ENCODE results near the gene RPTOR.

The RPTOR gene

GRCh38 chr17:80987941-80988461 is 443.4 kb downstream of the RPTOR start:
- Histone ChIP-seq H3K36me3 (ENCODE audit: control insufficient read depth, insufficient read depth, low read length) (no peaks in the 10 kb centered on the region), H3K9me3 (ENCODE audit: control insufficient read depth, insufficient read depth, low read length) (no peaks in the 10 kb centered on the region), H3K4me3 (ENCODE audit: low read depth, low read length) (no peak overlapping the region), H3K27me3 (ENCODE audit: control insufficient read depth, insufficient read depth, low read length) (peaks cover 5% of the 10 kb centered on the region), H3K4me1 (ENCODE audit: control insufficient read depth, insufficient read depth, low read length) (peaks cover 2% of the 10 kb centered on the region), H3K9ac (ENCODE audit: low read depth, low read length) (no peak overlapping the region)

DNA sequence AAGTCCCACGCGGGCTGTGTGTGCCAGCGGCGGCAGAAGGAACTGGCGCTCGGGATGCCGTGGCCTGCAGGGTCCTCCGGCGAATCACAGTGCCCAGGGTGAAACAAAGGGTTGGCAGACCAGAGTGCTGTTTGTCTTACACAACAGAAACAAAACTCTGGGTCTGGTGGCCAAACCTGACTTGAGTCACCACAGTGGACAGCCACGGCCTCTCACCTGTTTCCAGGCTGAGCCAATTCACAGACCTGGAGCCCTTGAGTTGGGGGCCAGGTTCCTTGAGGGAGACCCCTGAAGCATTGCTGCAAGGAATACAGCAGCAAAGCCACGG is 444.9 kb downstream of the RPTOR start:
- Histone ChIP-seq H3K4me3 (ENCODE audit: low read depth, low read length) (no peak overlapping the region), H3K9me3 (ENCODE audit: control insufficient read depth, insufficient read depth, low read length) (no peaks in the 10 kb centered on the region), H3K9ac (ENCODE audit: low read depth, low read length) (no peak overlapping the region), H3K27me3 (ENCODE audit: control insufficient read depth, insufficient read depth, low read length) (peaks cover 5% of the 10 kb centered on the region), H3K36me3 (ENCODE audit: control insufficient read depth, insufficient read depth, low read length) (no peaks in the 10 kb centered on the region), H3K4me1 (ENCODE audit: control insufficient read depth, insufficient read depth, low read length) (peaks cover 2% of the 10 kb centered on the region)

- peak overlapping the region; percentile 60 for H3K9ac ChIP-seq (ENCODE audit: low read depth, low read length)
- peaks cover 5% of the 10 kb centered on the region for H3K27me3 ChIP-seq (ENCODE audit: control insufficient read depth, insufficient read depth, low read length)
- peaks cover 2% of the 10 kb centered on the region for H3K4me1 ChIP-seq (ENCODE audit: control insufficient read depth, insufficient read depth, low read length)
- H3K9me3 ChIP-seq (ENCODE audit: control insufficient read depth, insufficient read depth, low read length): no peaks in the 10 kb centered on the region
- H3K4me3 ChIP-seq (ENCODE audit: low read depth, low read length): peak overlapping the region; percentile 56
- peaks cover 10% of the 10 kb centered on the region for H3K36me3 ChIP-seq (ENCODE audit: control insufficient read depth, insufficient read depth, low read length)
These were observed 446.4 kb downstream of the RPTOR start for GRCh38 chr17:80990921-80991644.

- peaks cover 5% of the 10 kb centered on the region for H3K27me3 ChIP-seq (ENCODE audit: control insufficient read depth, insufficient read depth, low read length)
- peaks cover 12% of the 10 kb centered on the region for H3K36me3 ChIP-seq (ENCODE audit: control insufficient read depth, insufficient read depth, low read length)
- H3K9me3 ChIP-seq (ENCODE audit: control insufficient read depth, insufficient read depth, low read length): no peaks in the 10 kb centered on the region
- H3K4me3 ChIP-seq (ENCODE audit: low read depth, low read length): peak within 1 kb of the TSS; percentile 56
- H3K9ac ChIP-seq (ENCODE audit: low read depth, low read length): peak within 1 kb of the TSS; percentile 60
- H3K4me1 ChIP-seq (ENCODE audit: control insufficient read depth, insufficient read depth, low read length): peaks cover 2% of the 10 kb centered on the region
These were observed 447.0 kb downstream of the RPTOR start, which contains the start of gene CHMP6 for GRCh38 chr17:80991645-80992076. CHMP6 (plus strand) TSS chr17:80991841; CDS start chr17:80991919, 78 bp downstream.

DNA sequence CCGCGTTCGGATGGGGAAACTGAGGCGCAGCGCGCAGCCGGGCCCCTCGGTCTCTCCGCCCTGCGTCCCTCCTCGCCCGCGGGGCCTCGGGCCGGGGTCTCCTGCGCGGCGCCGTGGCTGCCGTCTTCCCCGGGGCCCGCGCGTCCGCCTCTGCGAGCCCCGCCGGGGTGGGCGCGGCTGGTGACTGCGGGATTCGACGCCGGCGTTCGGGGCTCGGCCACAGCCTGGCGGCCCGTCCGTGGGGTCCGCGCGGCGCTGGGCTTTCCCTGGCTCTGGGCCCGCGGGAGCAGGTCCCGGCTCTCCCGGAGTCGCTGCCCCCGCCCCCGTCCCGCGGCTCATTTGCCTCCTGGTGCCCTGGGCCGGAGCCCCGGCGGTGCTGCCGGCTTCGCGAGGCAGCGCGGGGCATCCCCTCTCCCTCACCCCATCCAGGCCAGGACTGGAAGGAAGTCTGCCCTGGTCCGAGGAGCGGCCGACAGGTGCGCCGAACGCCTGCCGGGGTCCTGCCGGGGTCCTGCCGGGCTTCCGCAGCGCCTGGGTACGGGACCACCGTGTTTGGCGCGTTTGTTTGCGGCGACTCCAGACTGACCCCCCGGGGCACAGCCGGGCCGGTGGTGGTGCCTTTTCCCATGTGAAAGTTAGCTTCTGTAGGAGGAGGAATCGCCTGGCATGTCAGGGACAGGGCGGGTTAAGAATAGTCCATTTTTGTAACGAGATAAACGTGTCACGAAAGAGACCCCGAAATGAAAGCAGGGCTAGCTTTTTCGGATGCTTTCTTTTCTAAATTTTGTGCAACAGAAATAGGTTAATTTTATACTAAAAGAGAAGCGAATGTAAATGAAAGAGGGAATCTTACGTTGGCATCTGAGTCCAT is 447.7 kb downstream of the RPTOR start:
- H3K4me1 ChIP-seq (ENCODE audit: control insufficient read depth, insufficient read depth, low read length): peaks cover 2% of the 10 kb centered on the region
- H3K4me3 ChIP-seq (ENCODE audit: low read depth, low read length): peak overlapping the region; percentile 56
- no peak overlapping the region for H3K9ac ChIP-seq (ENCODE audit: low read depth, low read length)
- peaks cover 5% of the 10 kb centered on the region for H3K27me3 ChIP-seq (ENCODE audit: control insufficient read depth, insufficient read depth, low read length)
- H3K9me3 ChIP-seq (ENCODE audit: control insufficient read depth, insufficient read depth, low read length): no peaks in the 10 kb centered on the region
- H3K36me3 ChIP-seq (ENCODE audit: control insufficient read depth, insufficient read depth, low read length): peaks cover 14% of the 10 kb centered on the region

DNA sequence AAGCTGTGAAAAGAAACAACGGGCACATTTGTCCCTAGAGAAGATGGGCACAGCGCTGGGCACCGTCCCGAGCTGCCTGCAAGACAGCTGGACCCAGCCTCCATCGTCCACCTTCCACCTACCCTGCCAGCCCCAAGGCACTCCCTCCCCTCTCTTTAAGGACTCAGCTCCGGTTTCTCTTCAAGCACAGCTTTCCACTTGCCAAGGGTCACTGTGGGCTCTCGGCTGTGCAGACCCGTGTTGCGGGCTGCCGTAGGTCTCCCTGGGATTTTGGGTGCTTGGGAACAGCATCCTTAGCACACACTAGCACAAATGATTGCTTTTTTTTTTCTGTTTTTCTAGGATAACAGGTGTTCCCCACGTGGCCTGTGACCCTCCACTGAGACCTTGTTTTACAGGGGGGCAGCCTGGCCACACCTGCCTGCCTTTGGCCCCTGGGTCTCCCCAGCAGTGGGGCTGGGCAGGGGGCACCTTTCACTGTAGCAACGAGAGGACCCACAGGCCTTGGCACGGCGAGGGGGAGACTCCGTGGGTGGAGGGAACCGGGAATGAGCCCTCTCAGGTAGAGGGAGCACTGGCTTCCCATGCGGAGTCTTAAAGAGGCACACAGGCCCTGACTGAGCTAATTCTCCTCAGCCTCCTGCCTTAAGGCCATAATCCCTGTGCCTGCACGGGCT is 448.4 kb downstream of the RPTOR start:
- Histone ChIP-seq H3K4me1 (ENCODE audit: control insufficient read depth, insufficient read depth, low read length) (peaks cover 2% of the 10 kb centered on the region), H3K9me3 (ENCODE audit: control insufficient read depth, insufficient read depth, low read length) (no peaks in the 10 kb centered on the region), H3K36me3 (ENCODE audit: control insufficient read depth, insufficient read depth, low read length) (peaks cover 19% of the 10 kb centered on the region), H3K27me3 (ENCODE audit: control insufficient read depth, insufficient read depth, low read length) (peaks cover 5% of the 10 kb centered on the region), H3K4me3 (ENCODE audit: low read depth, low read length) (peak overlapping the region; percentile 56), H3K9ac (ENCODE audit: low read depth, low read length) (no peak overlapping the region)

- Histone ChIP-seq H3K9me3 (ENCODE audit: control insufficient read depth, insufficient read depth, low read length) (no peaks in the 10 kb centered on the region), H3K9ac (ENCODE audit: low read depth, low read length) (no peak overlapping the region), H3K36me3 (ENCODE audit: control insufficient read depth, insufficient read depth, low read length) (peaks cover 33% of the 10 kb centered on the region), H3K4me3 (ENCODE audit: low read depth, low read length) (no peak overlapping the region), H3K4me1 (ENCODE audit: control insufficient read depth, insufficient read depth, low read length) (peaks cover 2% of the 10 kb centered on the region), H3K27me3 (ENCODE audit: control insufficient read depth, insufficient read depth, low read length) (no peaks in the 10 kb centered on the region)
These were observed 450.5 kb downstream of the RPTOR start for GRCh38 chr17:80995131-80995530.

GRCh38 chr17:80996422-80997305 is 452.0 kb downstream of the RPTOR start:
- Histone ChIP-seq H3K4me3 (ENCODE audit: low read depth, low read length) (no peak overlapping the region), H3K27me3 (ENCODE audit: control insufficient read depth, insufficient read depth, low read length) (no peaks in the 10 kb centered on the region), H3K9me3 (ENCODE audit: control insufficient read depth, insufficient read depth, low read length) (no peaks in the 10 kb centered on the region), H3K9ac (ENCODE audit: low read depth, low read length) (no peak overlapping the region), H3K36me3 (ENCODE audit: control insufficient read depth, insufficient read depth, low read length) (peaks cover 35% of the 10 kb centered on the region), H3K4me1 (ENCODE audit: control insufficient read depth, insufficient read depth, low read length) (no peaks in the 10 kb centered on the region)

DNA sequence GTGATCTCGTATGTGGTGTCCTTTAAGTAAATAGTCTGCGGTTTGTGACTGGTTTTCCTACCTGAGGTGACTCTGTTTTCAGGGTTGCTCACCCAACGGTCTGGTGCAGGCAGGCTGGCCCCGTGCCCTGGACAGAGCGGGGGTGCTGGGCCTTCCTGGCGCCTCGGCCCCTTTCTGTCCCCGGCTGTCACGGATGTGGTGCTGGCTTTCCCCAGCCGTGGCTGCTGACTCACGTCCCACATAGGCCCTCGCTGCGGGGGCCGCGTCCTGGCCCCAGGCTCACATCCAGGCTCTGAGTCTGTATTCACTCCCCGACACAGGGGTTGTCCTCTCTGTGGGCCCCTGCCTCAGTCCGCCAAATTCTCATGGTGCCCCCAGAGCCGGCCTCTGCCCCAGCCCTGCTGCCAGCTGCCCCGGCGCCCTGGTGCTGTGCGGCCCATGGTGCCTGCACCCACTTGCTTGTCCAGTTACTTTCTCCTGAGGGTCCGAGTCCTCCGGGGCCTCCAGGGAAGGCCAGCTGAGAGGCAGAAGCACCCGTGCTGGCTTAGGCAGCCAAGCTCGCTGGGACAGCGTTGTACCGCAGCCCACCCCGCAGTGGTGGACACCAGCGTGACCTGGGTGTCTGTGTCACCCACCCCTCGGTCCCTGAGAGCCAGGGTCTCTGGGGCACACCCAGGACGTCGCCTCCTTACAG is 452.9 kb downstream of the RPTOR start:
- no peaks in the 10 kb centered on the region for H3K9me3 ChIP-seq (ENCODE audit: control insufficient read depth, insufficient read depth, low read length)
- peaks cover 35% of the 10 kb centered on the region for H3K36me3 ChIP-seq (ENCODE audit: control insufficient read depth, insufficient read depth, low read length)
- H3K27me3 ChIP-seq (ENCODE audit: control insufficient read depth, insufficient read depth, low read length): peaks cover 3% of the 10 kb centered on the region
- H3K9ac ChIP-seq (ENCODE audit: low read depth, low read length): no peak overlapping the region
- no peak overlapping the region for H3K4me3 ChIP-seq (ENCODE audit: low read depth, low read length)
- H3K4me1 ChIP-seq (ENCODE audit: control insufficient read depth, insufficient read depth, low read length): no peaks in the 10 kb centered on the region

GRCh38 chr17:80998118-80998747 is 453.6 kb downstream of the RPTOR start:
- Histone ChIP-seq H3K4me3 (ENCODE audit: low read depth, low read length) (no peak overlapping the region), H3K9me3 (ENCODE audit: control insufficient read depth, insufficient read depth, low read length) (no peaks in the 10 kb centered on the region), H3K27me3 (ENCODE audit: control insufficient read depth, insufficient read depth, low read length) (peaks cover 7% of the 10 kb centered on the region), H3K9ac (ENCODE audit: low read depth, low read length) (no peak overlapping the region), H3K36me3 (ENCODE audit: control insufficient read depth, insufficient read depth, low read length) (peaks cover 35% of the 10 kb centered on the region), H3K4me1 (ENCODE audit: control insufficient read depth, insufficient read depth, low read length) (no peaks in the 10 kb centered on the region)

Measured in iPS-15b (cell line).